Stimulated activated CD4-positive, alpha-beta T cell treated with anti-CD3 and anti-CD28 coated beads, Interleukin-12 subunit alpha, Interleukin-12 subunit beta, amount 100 ng/mL, for 24 hours (primary cell): Measurements from ENCODE around the gene MLN.

Experiments
- DNase-seq, 2 experiments: peaks; one replicate each; pipeline ENCODE4 v3.0.0-alpha.2; 2020; ENCODE audit warnings: low read depth in 2 of 2

MLN gene

GRCh38 chr6:33771146-33772081 lies 32.4 kb downstream of the MLN start:
- DNase-seq: peak; percentile 31 to 47

- DNase-seq: no peak
Observed at GRCh38 chr6:33770833-33771145, 33.0 kb downstream of the MLN start.

GRCh38 chr6:33770124-33770832 lies 33.5 kb downstream of the MLN start:
- DNase-seq: no peak

GRCh38 chr6:33769248-33769821 lies 34.5 kb downstream of the MLN start:
- DNase-seq: no peak

- peak; percentile 44 to 78 for DNase-seq
Observed at GRCh38 chr6:33768644-33769120, 35.1 kb downstream of the MLN start.

- DNase-seq: no peak
Observed at GRCh38 chr6:33766921-33767907, 36.6 kb downstream of the MLN start.

GRCh38 chr6:33765368-33765767 lies 38.4 kb downstream of the MLN start:
- DNase-seq: no peak

- no peak for DNase-seq
Observed at GRCh38 chr6:33764036-33764435, 39.8 kb downstream of the MLN start.

- no peak for DNase-seq
Observed at GRCh38 chr6:33763483-33763882, 40.3 kb downstream of the MLN start.

GRCh38 chr6:33762713-33763112 lies 41.1 kb downstream of the MLN start:
- no peak for DNase-seq

GRCh38 chr6:33761922-33762629 lies 41.7 kb downstream of the MLN start:
- DNase-seq: peak in 1 of 2 experiments; percentile 38

GRCh38 chr6:33761581-33761921 lies 42.3 kb downstream of the MLN start:
- DNase-seq: no peak

GRCh38 chr6:33759887-33760629 lies 43.7 kb downstream of the MLN start:
- DNase-seq: no peak

GRCh38 chr6:33758815-33759216 lies 45.0 kb downstream of the MLN start:
- DNase-seq: no peak

GRCh38 chr6:33757906-33758305 lies 45.9 kb downstream of the MLN start:
- DNase-seq: no peak

GRCh38 chr6:33757113-33757512 lies 46.7 kb downstream of the MLN start:
- no peak for DNase-seq

- no peak for DNase-seq
Observed at GRCh38 chr6:33756211-33756954, 47.4 kb downstream of the MLN start.

- DNase-seq: no peak
Observed at GRCh38 chr6:33755070-33755869, 48.5 kb downstream of the MLN start.

- no peak for DNase-seq
Observed at GRCh38 chr6:33754222-33754621, 49.6 kb downstream of the MLN start.
